ENCODE data around the gene MED7.

MED7 gene

DNA sequence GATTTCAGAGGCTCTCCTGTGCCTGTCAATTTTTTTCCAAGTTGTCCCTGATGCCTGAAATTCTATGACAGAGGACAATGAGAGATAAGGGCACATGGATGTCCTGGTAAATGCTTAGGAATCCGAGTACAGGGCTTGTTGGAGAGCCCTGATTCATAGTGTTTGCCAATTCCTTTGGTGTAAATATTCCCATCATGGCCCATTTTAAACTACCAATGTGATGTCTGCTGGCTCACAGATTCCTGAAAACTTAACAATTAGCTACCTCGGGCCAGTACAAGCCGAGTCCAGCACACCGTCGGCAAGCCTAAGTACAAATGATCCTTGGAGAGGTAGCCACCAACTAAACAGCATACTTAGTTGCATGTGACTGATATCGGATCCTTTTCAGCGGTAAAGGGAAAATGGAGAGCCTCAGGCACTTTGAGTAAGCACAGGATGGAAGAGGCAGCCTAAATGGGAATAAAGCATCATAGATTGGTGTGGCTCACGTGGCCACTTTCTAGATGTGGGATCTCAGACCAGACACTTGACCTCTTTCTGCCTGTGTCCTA lies 41.5 kb upstream of the MED7 start:
- POLR2A ChIA-PET = no interaction called here
- CTCF ChIA-PET = interaction anchor here (0.7 kb wide), 1 partner anchor 17 kb away, joined by 3 read pairs; no protein-coding TSS in a partner anchor
- no peak overlapping the region for H3K4me3 ChIP-seq (ENCODE audit: low read depth, low read length)
- DNase-seq (ENCODE audit: low read depth, low spot score) = no peak
- TF ChIP-seq, protein P1, sequence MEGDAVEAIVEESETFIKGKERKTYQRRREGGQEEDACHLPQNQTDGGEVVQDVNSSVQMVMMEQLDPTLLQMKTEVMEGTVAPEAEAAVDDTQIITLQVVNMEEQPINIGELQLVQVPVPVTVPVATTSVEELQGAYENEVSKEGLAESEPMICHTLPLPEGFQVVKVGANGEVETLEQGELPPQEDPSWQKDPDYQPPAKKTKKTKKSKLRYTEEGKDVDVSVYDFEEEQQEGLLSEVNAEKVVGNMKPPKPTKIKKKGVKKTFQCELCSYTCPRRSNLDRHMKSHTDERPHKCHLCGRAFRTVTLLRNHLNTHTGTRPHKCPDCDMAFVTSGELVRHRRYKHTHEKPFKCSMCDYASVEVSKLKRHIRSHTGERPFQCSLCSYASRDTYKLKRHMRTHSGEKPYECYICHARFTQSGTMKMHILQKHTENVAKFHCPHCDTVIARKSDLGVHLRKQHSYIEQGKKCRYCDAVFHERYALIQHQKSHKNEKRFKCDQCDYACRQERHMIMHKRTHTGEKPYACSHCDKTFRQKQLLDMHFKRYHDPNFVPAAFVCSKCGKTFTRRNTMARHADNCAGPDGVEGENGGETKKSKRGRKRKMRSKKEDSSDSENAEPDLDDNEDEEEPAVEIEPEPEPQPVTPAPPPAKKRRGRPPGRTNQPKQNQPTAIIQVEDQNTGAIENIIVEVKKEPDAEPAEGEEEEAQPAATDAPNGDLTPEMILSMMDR (IDR thresholded peaks at IDR 0.05; ENCODE audit: insufficient read depth, low read length, missing control alignments) = no peak

DNA sequence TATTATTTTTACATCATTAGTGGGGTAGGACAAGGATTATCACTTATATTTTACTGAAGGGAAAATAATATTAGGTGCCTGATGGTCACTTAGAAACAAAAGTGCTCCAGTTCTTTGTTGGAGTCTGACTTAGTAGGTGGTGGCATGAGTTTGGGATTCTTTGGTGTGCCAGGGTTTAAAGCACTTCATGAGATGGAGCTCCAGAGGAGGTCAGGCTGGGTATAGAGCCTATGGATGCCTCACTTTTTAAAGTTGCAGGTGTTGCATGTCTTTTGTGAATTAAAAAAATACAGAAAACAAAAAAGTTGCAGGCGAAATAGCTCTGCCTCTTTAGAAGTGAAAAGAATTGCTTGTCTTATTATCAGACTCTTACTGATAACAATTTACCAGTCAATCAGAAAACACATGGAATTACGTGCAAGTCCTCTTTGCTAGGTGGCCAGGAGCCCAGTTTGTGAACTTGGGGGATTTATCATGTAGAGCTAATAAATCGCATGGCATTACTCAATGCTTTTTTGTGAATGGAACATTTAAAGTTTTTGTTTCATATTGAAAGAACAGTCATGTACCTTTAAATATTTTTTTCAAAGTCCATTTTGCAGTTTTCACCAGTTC lies 39.6 kb upstream of the MED7 start:
- no peak overlapping the region for H3K4me3 ChIP-seq (ENCODE audit: low read depth, low read length)
- no peak for DNase-seq (ENCODE audit: low read depth, low spot score)
- TF ChIP-seq, protein P1 (IDR thresholded peaks at IDR 0.05; ENCODE audit: insufficient read depth, low read length, missing control alignments) = no peak
- ChIA-PET POLR2A (no interaction called here), CTCF (interaction anchor here (0.7 to 0.8 kb wide), 2 partner anchors 34 to 59 kb away, joined by 3 read pairs; no protein-coding TSS in a partner anchor)

DNA sequence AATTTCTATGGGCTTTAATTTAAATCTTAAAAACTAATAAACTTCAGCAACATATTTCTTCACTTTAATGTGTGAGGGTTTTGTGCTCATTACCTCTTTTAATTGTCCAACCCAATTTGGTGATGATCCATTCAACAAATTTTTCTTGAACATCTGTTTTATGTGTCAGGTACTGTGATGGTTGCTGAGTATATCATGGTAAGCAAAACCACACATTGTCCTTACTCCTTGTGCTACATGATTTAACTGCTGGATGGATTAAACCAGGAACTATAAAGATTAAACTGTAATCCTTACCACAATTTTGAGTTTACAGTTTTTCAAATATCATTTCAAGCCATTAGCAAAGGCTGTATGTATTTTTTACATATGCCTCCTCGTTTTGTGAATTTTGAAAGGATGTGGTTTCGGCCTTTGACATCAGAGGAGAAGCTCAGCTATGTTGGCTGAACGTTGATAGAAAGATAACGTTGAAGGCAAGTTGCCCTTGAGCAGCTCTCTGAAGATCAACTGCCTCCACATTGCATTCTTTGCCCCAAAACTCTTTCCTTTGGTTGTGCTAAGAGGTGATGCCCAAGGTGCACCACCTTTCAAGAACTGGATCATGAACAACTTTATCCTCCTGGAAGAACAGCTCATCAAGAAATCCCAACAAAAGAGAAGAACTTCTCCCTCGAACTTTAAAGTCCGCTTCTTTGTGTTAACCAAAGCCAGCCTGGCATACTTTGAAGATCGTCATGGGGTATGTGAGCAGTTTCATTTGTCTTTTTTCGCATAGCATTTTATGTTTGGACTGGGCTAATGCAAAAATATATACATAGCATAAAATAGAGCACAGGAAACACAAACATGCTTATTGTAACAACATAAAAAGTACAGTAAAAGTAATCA lies 38.0 kb upstream of the MED7 start, which contains the start of gene ITK:
Gene ITK, plus strand, starts transcription at position 467 of the 891 bp plus-strand sequence. Its CDS starts 138 bp downstream, at position 605.
- POLR2A ChIA-PET = no interaction called here
- H3K4me3 ChIP-seq (ENCODE audit: low read depth, low read length) = no peak within 1 kb of the TSS
- TF ChIP-seq, protein P1 (IDR thresholded peaks at IDR 0.05; ENCODE audit: insufficient read depth, low read length, missing control alignments) = no peak
- DNase-seq (ENCODE audit: low read depth, low spot score) = no peak
- CTCF ChIA-PET = no interaction called here

DNA sequence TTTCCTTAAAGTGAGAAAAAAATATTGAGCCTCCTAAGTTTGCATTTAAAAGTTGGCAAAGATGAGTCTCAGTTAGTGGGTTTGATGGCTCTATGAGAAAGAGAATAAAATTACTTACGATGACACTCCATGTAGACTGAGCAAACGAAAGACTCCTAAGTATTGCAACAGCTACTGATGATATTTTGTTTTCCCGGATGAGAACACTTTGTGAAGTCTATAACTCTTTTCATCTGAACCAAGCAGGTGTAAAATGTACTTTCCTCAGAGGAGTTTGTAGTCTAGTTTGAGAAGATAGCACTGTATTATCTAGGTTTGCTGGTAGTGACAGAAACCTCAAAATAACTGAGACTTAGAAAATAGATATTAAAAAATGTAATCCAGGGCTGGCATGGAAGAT lies 36.3 kb upstream of the MED7 start:
- POLR2A ChIA-PET = no interaction called here
- TF ChIP-seq, protein P1 (IDR thresholded peaks at IDR 0.05; ENCODE audit: insufficient read depth, low read length, missing control alignments) = no peak
- CTCF ChIA-PET = no interaction called here
- no peak overlapping the region for H3K4me3 ChIP-seq (ENCODE audit: low read depth, low read length)
- DNase-seq (ENCODE audit: low read depth, low spot score) = no peak

DNA sequence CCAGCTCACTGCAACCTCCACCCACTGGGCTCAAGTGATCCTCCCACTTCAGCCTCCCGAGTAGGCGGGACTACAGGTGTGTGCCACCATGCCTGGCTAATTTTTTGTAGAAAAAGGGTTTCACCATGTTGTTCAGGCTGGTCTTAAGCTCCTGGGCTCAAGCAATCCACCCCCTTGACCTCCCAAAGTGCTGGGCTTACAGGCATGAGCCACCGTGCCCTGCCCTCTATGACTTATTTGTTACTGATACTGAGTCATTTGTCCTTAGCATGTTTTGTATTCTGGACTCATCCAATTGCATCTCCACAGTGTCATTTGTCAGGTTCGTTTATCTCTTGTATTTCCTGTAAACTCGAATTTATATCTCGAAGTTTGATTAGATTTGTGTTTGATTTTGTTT lies 35.3 kb upstream of the MED7 start:
- ChIA-PET CTCF (no interaction called here), POLR2A (no interaction called here)
- TF ChIP-seq, protein P1 (IDR thresholded peaks at IDR 0.05; ENCODE audit: insufficient read depth, low read length, missing control alignments) = no peak
- no peak overlapping the region for H3K4me3 ChIP-seq (ENCODE audit: low read depth, low read length)
- DNase-seq (ENCODE audit: low read depth, low spot score) = no peak

DNA sequence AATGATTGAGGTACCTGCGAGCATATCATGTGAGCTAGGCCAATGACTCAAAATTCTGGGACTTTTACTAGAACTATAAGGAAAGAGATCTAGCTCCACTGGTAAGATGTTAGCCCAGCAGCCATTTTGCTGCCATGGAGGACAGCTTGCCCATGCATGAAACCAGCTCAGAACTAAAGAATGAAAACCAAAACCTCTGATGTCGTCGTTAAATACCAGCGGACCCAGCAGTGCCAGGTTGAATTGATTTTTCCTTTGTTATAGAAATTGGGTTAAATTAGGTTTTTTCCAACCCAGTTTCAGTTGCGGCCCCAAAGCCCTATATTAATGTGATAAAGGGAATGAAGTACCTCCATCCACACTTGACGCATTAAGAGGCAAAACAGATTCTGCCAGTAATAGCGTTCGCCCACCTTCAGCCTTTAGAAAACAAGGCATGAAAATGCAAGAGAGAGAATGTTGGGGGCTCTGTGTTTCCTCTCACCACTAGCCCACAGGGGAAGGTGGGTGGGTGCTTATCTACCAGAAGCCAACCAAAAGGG lies 32.5 kb upstream of the MED7 start:
- TF ChIP-seq, protein P1 (IDR thresholded peaks at IDR 0.05; ENCODE audit: insufficient read depth, low read length, missing control alignments) = no peak
- DNase-seq (ENCODE audit: low read depth, low spot score) = no peak
- POLR2A ChIA-PET = no interaction called here
- CTCF ChIA-PET = interaction anchor here (1.6 to 2.9 kb wide), 2 partner anchors 8 to 26 kb away, joined by 3 to 11 read pairs; no protein-coding TSS in a partner anchor
- no peak overlapping the region for H3K4me3 ChIP-seq (ENCODE audit: low read depth, low read length)
